Mesenchymal stem cell (in vitro differentiated cells and primary cell): Measurements from ENCODE around the gene KIF1B.
A peak's percentile ranks its signal among the peaks of the same experiment; 100 is the strongest.

ENCODE experiments used
- DNase-seq: peaks from one replicate; pipeline ENCODE4 v3.0.0-alpha.2; 2013
- H2AFZ ChIP-seq: one replicate; pipeline ENCODE4 v1.6.1; 2013; ENCODE audit warnings: low read depth, mild to moderate bottlenecking, control low read depth, inconsistent platforms, low read length, moderate library complexity
- H2AK5ac ChIP-seq: 2 replicates; pipeline ENCODE4 v1.6.1; 2013; ENCODE audit warnings: low read length, moderate library complexity, mild to moderate bottlenecking, inconsistent platforms; ENCODE audit not compliant: severe bottlenecking
- H2BK120ac ChIP-seq: one replicate; pipeline ENCODE4 v1.6.1; 2013; ENCODE audit warnings: low read depth, mild to moderate bottlenecking, inconsistent platforms, low read length, moderate library complexity
- H2BK12ac ChIP-seq, 2 experiments: one replicate each; pipeline ENCODE4 v1.6.1; 2013; ENCODE audit warnings: inconsistent platforms in 2 of 2, low read length in 2 of 2, mild to moderate bottlenecking in 2 of 2, moderate library complexity in 2 of 2, control low read depth in 1 of 2
- H2BK15ac ChIP-seq: one replicate; pipeline ENCODE4 v1.6.1; 2013; ENCODE audit warnings: mild to moderate bottlenecking, low read depth, inconsistent platforms; ENCODE audit not compliant: poor library complexity, severe bottlenecking
- H2BK5ac ChIP-seq: 2 replicates; pipeline ENCODE4 v1.6.1; 2013; ENCODE audit warnings: low read depth, mild to moderate bottlenecking, low read length, control low read depth, inconsistent platforms; ENCODE audit not compliant: poor library complexity, severe bottlenecking
- H3K14ac ChIP-seq, 2 experiments: one replicate each; pipeline ENCODE4 v1.6.1; 2013; ENCODE audit warnings: inconsistent platforms in 2 of 2, low read length in 2 of 2, control low read depth in 1 of 2, mild to moderate bottlenecking in 1 of 2, moderate library complexity in 1 of 2
- H3K18ac ChIP-seq, 2 experiments: one replicate each; pipeline ENCODE4 v1.6.1; 2013; ENCODE audit warnings: inconsistent platforms in 2 of 2, low read length in 2 of 2, control low read depth in 1 of 2, low read depth in 1 of 2, mild to moderate bottlenecking in 1 of 2
- H3K23ac ChIP-seq, 2 experiments: one replicate each; pipeline ENCODE4 v1.6.1; 2013; ENCODE audit warnings: inconsistent platforms in 2 of 2, low read length in 2 of 2, mild to moderate bottlenecking in 2 of 2, moderate library complexity in 2 of 2, control low read depth in 1 of 2
- H3K27ac ChIP-seq: 2 replicates; pipeline ENCODE4 v1.5.1; 2013; ENCODE audit warnings: mild to moderate bottlenecking, moderate library complexity, low read length, control low read depth, inconsistent platforms; ENCODE audit not compliant: poor library complexity, severe bottlenecking
- H3K27me3 ChIP-seq, 2 experiments: 2 replicates each; pipeline versions ENCODE4 v1.6.1 to v1.7.0; 2013; ENCODE audit warnings: low read length in 2 of 2, mild to moderate bottlenecking in 2 of 2, moderate library complexity in 2 of 2, control low read depth in 1 of 2, inconsistent platforms in 1 of 2; ENCODE audit not compliant: control insufficient read depth in 1 of 2, insufficient read depth in 1 of 2
- H3K36me3 ChIP-seq, 2 experiments: 2 replicates each; pipeline versions ENCODE4 v1.6.1 to v1.7.0; 2013; ENCODE audit warnings: low read length in 2 of 2, control low read depth in 1 of 2, inconsistent platforms in 1 of 2, low read depth in 1 of 2, mild to moderate bottlenecking in 1 of 2; ENCODE audit not compliant: insufficient read depth in 2 of 2, control insufficient read depth in 1 of 2
- H3K4ac ChIP-seq, 2 experiments: one replicate each; pipeline ENCODE4 v1.6.1; 2013; ENCODE audit warnings: inconsistent platforms in 2 of 2, low read length in 2 of 2, mild to moderate bottlenecking in 2 of 2, moderate library complexity in 2 of 2, control low read depth in 1 of 2, low read depth in 1 of 2
- H3K4me1 ChIP-seq: 2 replicates; pipeline ENCODE4 v1.6.1; 2013; ENCODE audit warnings: low read depth, low read length, control low read depth; ENCODE audit not compliant: control insufficient read depth, insufficient read depth
- H3K4me2 ChIP-seq: 2 replicates; pipeline ENCODE4 v1.6.1; 2013; ENCODE audit warnings: low read length, mild to moderate bottlenecking, inconsistent platforms; ENCODE audit not compliant: poor library complexity, severe bottlenecking
- H3K4me3 ChIP-seq, 2 experiments: 2 replicates each; pipeline versions ENCODE4 v1.5.1 to v1.7.0; 2013; ENCODE audit warnings: low read length in 2 of 2, mild to moderate bottlenecking in 2 of 2, control low read depth in 1 of 2, low read depth in 1 of 2; ENCODE audit not compliant: insufficient read depth in 1 of 2
- H3K79me1 ChIP-seq: replicated peaks from 2 replicates; pipeline ENCODE4 v1.6.1; 2013; ENCODE audit warnings: mild to moderate bottlenecking, control low read depth, low read length, inconsistent platforms; ENCODE audit not compliant: poor library complexity, severe bottlenecking
- H3K9ac ChIP-seq: 2 replicates; pipeline ENCODE4 v1.7.0; 2013; ENCODE audit warnings: mild to moderate bottlenecking, low read length, moderate library complexity
- H3K9me3 ChIP-seq: 2 replicates; pipeline ENCODE4 v1.7.0; 2013; ENCODE audit warnings: mild to moderate bottlenecking, low read length; ENCODE audit not compliant: control insufficient read depth
- H4K8ac ChIP-seq: one replicate; pipeline ENCODE4 v1.6.1; 2013; ENCODE audit warnings: inconsistent platforms, mild to moderate bottlenecking, low read length, moderate library complexity
- H4K91ac ChIP-seq: one replicate; pipeline ENCODE4 v1.6.1; 2013; ENCODE audit warnings: mild to moderate bottlenecking, low read length, inconsistent platforms
- WGBS: methylation state at CpG from one replicate; pipeline ENCODE4 v1.1.7; 2013; ENCODE audit warnings: mixed read lengths; 5-methylcytosine and 5-hydroxymethylcytosine counted together

The KIF1B gene

DNA sequence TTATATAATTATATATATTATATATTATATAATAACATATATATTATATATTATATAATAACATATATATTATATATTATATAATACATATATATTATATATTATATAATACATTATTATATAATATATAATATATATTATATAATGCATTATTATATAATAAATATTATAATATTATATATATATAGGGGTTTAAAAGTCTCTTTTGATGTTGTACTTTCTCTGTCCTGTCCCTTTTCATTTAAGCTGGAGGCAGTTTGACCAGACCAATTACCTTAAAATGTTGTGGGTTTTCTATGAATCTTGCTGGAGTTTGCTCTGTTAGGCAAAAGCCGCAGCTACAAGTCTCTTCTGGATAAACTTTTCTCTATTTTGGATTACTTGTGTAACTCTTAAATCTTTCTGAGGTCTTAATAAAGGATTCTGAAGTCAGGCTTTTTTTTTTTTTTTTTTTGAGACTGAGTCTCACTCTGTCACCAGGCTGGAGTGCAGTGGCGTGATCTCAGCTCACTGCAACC lies 22.2 kb upstream of the KIF1B start:
- peaks cover 3 to 9% of the 10 kb centered on the region in 2 experiments for H3K36me3 ChIP-seq
- H4K8ac ChIP-seq: no peak overlapping the region
- no peak overlapping the region for H3K9ac ChIP-seq
- no peak overlapping the region for H3K4me3 ChIP-seq
- no peak overlapping the region for H3K4me2 ChIP-seq
- no peak overlapping the region for H3K27ac ChIP-seq
- H2AK5ac ChIP-seq: no peak overlapping the region
- DNase-seq: no peak
- H3K79me1 ChIP-seq: no peaks in the 10 kb centered on the region
- H3K23ac ChIP-seq: no peak overlapping the region
- H4K91ac ChIP-seq: no peak overlapping the region
- no peak overlapping the region for H3K4ac ChIP-seq
- H2BK12ac ChIP-seq: no peak overlapping the region
- no peak overlapping the region for H2BK5ac ChIP-seq
- H3K18ac ChIP-seq: no peak overlapping the region
- no peak overlapping the region for H2AFZ ChIP-seq
- no peaks in the 10 kb centered on the region for H3K9me3 ChIP-seq
- no peaks in the 10 kb centered on the region for H3K27me3 ChIP-seq
- WGBS: 100% methylated on average over 2 of the region's 2 CpGs
- H3K4me1 ChIP-seq: peaks cover 2% of the 10 kb centered on the region
- no peak overlapping the region for H2BK120ac ChIP-seq
- no peak overlapping the region for H2BK15ac ChIP-seq
- no peak overlapping the region for H3K14ac ChIP-seq

- Histone ChIP-seq H2BK15ac (no peak overlapping the region), H3K23ac (no peak overlapping the region), H3K36me3 (peaks cover 3 to 6% of the 10 kb centered on the region in 2 experiments), H2AK5ac (no peak overlapping the region), H2BK12ac (no peak overlapping the region), H3K79me1 (no peaks in the 10 kb centered on the region), H2BK5ac (no peak overlapping the region), H3K14ac (no peak overlapping the region), H3K9ac (no peak overlapping the region), H2AFZ (no peak overlapping the region), H3K27me3 (no peaks in the 10 kb centered on the region), H3K4me3 (no peak overlapping the region), H4K91ac (peak overlapping the region; percentile 7), H2BK120ac (no peak overlapping the region), H3K4ac (no peak overlapping the region), H3K27ac (no peak overlapping the region), H3K4me1 (peaks cover 2% of the 10 kb centered on the region), H3K4me2 (no peak overlapping the region), H3K9me3 (no peaks in the 10 kb centered on the region), H3K18ac (no peak overlapping the region), H4K8ac (no peak overlapping the region)
- 90% methylated on average over 4 of the region's 4 CpGs for WGBS
- no peak for DNase-seq
Measured at GRCh38 chr1:10189659-10190058, 20.7 kb upstream of the KIF1B start.

- H3K9ac ChIP-seq: no peak overlapping the region
- no peak for DNase-seq
- no peak overlapping the region for H3K4me2 ChIP-seq
- H3K79me1 ChIP-seq: no peaks in the 10 kb centered on the region
- H3K27me3 ChIP-seq: no peaks in the 10 kb centered on the region
- no peaks in the 10 kb centered on the region for H3K36me3 ChIP-seq
- H2BK120ac ChIP-seq: no peak overlapping the region
- no peak overlapping the region for H2AFZ ChIP-seq
- no peak overlapping the region for H4K8ac ChIP-seq
- H3K4me3 ChIP-seq: no peak overlapping the region
- H2AK5ac ChIP-seq: no peak overlapping the region
- no peaks in the 10 kb centered on the region for H3K9me3 ChIP-seq
- H3K4me1 ChIP-seq: peaks cover 5% of the 10 kb centered on the region
- H3K4ac ChIP-seq: no peak overlapping the region
- no peak overlapping the region for H3K18ac ChIP-seq
- H4K91ac ChIP-seq: no peak overlapping the region
- no peak overlapping the region for H3K23ac ChIP-seq
- no peak overlapping the region for H2BK5ac ChIP-seq
- 94% methylated on average over 2 of the region's 5 CpGs for WGBS
- no peak overlapping the region for H2BK15ac ChIP-seq
- H2BK12ac ChIP-seq: no peak overlapping the region
- H3K27ac ChIP-seq: no peak overlapping the region
- no peak overlapping the region for H3K14ac ChIP-seq
Measured at GRCh38 chr1:10192263-10192662, 18.1 kb upstream of the KIF1B start.

DNA sequence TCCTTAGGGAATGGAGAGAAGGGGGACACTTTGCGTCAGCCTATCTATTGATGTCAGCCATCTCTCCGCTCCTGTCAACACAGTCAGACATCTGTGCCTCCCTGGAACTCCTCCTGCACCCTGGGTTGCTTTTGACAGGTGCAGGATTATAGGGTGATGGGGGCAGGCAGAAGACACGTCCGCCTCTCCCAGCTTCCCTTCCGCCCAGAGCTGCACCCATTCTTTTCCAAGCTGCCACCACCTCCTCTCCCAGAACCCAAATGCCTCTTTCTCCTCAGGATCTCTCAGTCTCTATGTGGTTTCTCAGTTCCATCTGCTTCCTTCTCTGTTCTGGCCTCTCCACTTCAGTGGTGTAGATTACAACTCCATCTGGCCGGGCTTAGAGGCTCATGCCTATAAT lies 17.1 kb upstream of the KIF1B start:
- Histone ChIP-seq H3K4me3 (no peak overlapping the region), H3K4ac (no peak overlapping the region), H4K91ac (no peak overlapping the region), H3K27ac (no peak overlapping the region), H2BK15ac (no peak overlapping the region), H3K36me3 (no peaks in the 10 kb centered on the region), H3K4me1 (peaks cover 6% of the 10 kb centered on the region), H2BK5ac (no peak overlapping the region), H3K18ac (no peak overlapping the region), H3K4me2 (no peak overlapping the region), H2BK12ac (no peak overlapping the region), H3K27me3 (no peaks in the 10 kb centered on the region), H2AFZ (no peak overlapping the region), H4K8ac (no peak overlapping the region), H3K14ac (peak overlapping the region in 1 of 2 experiments; percentile 18), H3K79me1 (no peaks in the 10 kb centered on the region), H2BK120ac (no peak overlapping the region), H3K9ac (no peak overlapping the region), H3K23ac (no peak overlapping the region), H2AK5ac (no peak overlapping the region), H3K9me3 (no peaks in the 10 kb centered on the region)
- no peak for DNase-seq
- WGBS: 98% methylated on average over 5 of the region's 6 CpGs
